Stimulated activated naive CD4-positive, alpha-beta T cell (primary cell): ENCODE results near the gene B9D2.
"Not testable (repeated sequence)": the region's sequence is repeated elsewhere in the genome, so short reads cannot be mapped to it uniquely, and the experiment has no call there.

Source experiments
- DNase-seq, 6 experiments: peaks; one replicate each; lab custom pipeline; 2025; lab: John Stamatoyannopoulos, UW

Gene B9D2

DNA sequence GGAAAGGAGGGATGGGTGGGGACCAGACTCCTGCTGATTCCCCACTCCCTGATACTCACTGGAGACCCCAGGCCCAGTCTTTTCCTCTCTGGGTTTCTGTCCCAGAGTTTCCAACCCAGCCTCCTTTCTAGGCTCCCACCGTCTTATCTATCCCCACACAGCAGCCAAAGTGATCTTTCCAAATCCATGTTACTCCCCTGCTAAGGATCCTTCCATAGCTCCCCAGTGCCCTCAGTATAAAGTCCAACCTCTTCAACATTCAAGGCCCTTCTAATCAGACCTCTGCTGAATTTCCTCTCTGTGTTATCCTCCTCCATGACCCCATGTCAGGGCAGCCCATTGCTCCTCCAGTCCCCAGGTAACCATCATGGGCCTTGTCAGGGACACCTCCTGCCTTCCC is 8.9 kb downstream of the B9D2 start:
- DNase-seq = no peak

DNA sequence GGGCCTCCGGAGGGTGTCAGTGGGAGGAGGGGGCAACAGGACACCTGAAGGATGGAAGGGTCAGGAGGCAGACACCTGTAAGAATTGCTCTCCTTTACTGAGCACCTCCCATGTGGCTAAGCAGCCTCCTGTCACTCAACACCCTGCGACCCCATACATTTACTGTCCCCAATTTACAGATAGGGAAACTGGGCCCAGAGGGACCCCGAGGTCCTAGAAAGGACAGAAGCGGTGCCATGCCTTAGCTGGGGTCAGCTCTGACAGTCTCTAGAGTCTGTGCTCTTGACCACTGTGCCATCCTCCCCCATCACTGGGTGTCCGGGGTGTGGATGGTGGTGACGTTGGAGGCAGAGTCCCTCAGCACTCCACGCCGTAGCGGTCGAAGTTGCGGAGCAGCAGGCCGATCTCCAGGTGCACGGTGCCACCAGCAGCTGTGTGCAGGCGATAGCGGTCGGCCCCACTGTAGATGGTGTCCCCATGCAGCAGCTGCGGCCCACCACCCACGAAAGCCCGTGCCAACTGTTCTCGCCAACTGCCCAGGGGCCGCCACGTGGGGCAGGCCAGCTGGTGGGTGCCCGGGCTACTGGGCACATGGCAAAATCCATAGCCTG is 9.5 kb downstream of the B9D2 start:
- DNase-seq = no peak

DNA sequence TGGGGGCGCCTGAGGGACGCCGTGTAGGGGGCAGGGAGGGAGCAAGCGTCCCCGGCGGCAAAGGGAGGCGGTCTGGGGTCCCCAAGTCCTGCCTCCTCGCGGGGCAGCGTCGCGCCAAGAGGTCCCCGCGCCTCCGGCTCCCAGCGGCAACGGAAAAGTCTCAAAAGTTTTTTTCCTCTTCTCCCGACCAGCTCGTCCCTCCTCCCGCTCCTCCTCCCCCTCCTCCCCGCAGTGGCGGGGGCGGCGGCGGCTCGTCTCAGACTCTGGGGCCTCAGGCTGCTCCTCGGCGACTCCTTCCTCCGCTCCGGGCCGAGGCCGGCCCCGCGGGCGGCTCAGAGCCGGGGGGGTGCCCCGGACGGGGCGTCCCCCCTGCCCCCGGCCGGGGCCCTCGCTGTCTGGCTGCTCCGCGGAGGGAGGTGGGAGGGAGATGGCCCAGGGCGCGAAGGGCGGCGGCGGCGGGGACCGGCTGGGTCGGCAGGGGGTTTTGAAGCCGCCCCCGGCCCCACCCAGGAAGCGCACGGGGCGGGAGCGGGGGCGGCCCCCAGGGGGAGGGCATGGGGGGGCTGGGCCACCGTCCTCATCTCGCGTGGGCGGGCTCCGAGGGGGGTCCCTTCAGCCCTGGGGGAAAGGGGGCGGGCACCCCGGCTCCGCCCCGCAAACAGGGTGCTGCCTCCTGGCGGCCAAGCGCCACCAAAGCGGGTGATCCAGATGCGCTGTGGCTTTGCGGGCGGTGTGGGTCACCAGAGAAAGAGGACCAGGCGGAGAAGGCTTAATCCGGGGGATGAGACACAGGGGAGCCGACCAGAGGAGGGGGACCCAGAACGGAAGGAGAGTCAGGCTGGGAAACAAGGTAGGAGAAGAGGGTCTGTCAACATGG is 10.2 kb downstream of the B9D2 start, which contains the start of gene TGFB1:
Gene TGFB1 (minus strand): TSS at position 457 of the 877 bp plus-strand sequence. CDS start 878 bp downstream, outside the sequence.
- DNase-seq = peak; percentile 90 to 94 (median 94)

DNA sequence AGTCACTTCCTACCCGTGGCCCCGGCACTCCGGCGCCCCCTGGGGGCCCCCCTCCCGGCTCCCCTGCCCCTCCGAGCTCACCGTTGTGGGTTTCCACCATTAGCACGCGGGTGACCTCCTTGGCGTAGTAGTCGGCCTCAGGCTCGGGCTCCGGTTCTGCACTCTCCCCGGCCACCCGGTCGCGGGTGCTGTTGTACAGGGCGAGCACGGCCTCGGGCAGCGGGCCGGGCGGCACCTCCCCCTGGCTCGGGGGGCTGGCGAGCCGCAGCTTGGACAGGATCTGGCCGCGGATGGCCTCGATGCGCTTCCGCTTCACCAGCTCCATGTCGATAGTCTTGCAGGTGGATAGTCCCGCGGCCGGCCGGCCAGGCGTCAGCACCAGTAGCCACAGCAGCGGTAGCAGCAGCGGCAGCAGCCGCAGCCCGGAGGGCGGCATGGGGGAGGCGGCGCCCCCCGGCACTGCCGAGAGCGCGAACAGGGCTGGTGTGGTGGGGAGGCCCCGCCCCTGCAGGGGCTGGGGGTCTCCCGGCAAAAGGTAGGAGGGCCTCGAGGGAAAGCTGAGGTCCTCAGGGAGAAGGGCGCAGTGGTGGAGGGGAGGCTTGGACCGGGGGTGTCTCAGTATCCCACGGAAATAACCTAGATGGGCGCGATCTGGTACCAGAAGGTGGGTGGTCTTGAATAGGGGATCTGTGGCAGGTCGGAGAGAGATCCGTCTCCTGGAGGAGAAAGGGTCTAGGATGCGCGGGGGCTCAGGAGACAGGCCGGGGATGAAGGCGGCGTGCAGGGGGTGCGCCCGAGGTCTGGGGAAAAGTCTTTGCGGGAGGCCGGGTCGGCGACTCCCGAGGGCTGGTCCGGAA is 11.1 kb downstream of the B9D2 start:
- peak; percentile 44 to 70 (median 64) for DNase-seq

DNA sequence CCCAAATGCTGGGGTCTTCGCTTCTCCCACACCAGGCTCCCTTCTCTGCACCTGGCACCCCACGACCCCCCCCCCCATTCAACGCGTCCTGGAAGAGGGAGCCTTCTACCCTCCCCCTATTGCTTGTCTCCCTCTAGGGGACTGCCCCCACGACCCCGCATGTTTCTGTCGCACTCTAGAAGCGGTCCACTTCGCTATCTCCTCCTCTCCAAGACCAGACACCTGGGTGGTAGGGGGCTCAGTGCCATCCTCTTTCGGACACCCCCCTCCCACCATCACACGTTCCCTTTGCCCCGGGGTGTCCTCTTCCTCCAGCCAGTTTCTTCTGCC is 11.7 kb downstream of the B9D2 start:
- no peak for DNase-seq

DNA sequence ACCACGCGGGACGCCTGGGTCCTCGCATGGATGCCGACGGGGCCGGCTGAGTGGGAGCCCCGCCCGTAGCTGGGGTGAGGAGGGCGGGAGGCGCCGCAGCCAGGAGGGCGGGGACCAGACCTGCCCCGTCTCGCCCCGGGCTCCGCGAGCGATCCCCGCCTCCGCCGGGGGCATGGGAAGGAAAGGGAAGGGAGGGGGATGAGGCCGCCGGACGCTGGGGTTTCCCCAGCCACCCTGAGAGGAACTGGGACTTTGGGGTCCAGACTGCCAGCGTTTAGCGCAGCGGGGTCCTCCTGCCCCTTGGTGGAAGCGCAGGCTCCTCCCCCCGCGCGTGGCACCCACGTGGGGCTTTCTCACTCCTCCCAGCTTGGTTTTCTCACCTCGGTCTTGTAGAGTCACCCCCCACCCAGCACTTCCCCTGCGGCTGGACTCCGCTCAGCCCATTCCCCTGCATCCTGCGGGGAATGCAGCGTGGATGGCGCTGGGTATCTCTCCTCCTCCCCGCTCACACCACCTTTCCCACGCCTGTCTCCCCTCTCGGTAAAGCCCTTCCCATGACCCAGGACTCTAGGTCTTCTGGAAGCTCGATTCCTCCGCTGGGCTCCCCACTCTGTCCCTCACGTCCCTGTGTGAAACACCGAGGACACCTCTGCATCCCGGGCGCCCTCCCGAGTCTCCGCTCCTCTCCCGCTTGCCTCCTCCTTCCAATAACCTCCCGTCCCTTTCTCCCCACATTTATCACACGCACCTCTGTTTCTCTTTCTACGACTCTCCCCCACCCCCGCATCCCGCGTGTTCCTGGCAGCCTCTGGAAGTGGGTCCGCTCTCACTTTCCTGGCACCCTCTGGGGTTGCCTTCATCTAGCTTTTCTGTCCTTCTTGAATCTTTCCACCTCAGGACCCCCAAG is 12.4 kb downstream of the B9D2 start:
- DNase-seq = peak; percentile 77 to 90 (median 84)

DNA sequence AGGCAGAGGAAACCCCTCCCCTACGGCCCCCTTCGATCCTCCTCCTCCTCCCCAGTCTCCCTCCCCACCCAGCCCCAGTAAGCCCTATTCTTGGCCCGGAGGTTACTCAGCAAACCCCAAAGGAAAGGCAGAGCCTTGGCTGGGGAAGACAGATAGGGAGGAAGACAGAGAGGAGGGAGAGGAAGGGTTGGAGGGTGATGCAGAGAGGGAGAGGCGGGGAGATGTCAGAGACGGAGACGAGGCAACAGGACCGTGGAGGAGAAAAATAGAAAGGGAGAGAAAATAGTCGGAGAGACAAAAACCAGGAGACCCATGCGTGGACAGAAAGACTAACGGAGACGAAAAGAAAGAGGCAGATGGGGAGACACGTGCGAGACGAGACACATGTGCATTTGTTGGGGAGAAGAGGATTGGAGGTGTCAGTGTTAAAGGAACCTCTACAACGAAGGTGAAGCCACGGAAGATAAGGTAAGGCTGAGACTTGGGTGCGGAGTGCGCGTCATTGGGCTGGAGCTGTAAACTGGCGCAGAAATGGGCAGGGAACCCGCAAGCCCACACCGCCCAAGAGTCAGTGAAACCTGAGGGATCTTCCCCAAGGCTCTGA is 13.1 kb downstream of the B9D2 start:
- DNase-seq = peak in 3 of 6 experiments; percentile 66 to 75 (median 69)

DNA sequence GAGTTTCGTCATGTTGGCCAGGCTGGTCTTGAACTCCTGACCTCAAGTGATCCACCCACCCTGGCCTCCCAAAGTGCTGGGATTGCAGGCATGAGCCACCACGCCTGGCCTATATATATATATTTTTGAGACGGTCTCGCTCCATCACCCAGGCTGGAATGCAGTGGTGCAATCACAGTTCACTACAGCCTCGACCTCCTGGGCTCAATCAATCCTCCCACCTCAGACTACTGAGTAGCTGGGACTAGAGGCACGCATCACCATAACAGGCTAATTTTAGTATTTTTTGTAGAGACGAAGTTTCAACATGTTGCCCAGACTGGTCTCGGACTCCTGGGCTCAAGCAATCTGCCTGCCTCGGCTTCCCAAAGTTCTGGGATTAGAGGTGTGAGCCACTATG is 17.0 kb downstream of the B9D2 start:
- DNase-seq = not testable (repeated sequence)

DNA sequence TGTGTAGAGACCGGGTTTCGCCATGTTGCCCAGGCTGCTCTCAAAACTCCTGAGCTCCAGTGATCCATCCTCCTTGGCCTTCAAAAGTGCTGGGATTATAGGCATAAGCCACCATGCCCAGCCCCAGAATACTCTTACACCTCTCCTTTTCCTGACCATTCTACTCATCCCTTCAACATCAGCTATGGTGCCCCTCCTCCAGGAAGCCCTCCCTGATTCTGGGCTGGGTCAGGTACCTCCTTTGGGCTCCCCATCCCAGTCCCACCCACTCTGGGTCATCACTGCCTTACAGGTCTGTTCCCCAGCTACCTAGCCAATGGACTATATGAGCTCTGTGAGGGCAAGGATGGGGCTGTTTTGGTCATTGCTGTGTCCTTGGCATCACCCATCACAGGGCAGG is 19.8 kb downstream of the B9D2 start:
- DNase-seq = no peak

DNA sequence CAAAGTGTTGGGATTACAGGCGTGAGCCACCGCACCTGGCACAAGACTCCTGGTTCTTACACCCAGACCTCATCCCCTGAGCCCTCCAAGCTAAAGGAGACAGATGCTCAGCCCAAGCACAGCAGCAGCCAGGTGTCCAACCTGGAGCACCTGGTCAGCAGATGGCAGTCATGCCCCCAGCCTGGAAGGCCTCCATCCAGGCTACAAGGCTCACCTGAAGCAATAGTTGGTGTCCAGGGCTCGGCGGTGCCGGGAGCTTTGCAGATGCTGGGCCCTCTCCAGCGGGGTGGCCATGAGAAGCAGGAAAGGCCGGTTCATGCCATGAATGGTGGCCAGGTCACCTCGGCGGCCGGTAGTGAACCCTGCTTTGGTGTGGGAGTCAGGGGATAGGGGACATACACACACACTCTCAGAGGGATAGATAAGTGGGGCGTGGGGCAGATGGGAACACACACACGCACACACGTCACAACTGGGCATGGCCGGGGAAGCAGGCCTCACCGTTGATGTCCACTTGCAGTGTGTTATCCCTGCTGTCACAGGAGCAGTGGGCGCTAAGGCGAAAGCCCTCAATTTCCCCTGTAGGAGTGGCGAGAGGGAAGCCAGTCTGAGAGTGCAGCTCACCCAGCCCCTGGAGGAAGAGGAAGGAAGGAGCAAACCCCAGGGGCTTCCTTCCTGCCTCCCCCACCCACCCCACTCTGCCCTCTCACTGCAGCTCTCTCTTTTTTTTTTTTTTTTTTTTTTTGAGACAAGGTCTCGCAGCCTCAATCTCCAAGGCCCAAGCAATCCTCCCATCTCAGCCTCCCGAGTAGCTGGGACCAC is 22.1 kb downstream of the B9D2 start:
- DNase-seq = peak in 2 of 6 experiments; percentile 9 to 34

DNA sequence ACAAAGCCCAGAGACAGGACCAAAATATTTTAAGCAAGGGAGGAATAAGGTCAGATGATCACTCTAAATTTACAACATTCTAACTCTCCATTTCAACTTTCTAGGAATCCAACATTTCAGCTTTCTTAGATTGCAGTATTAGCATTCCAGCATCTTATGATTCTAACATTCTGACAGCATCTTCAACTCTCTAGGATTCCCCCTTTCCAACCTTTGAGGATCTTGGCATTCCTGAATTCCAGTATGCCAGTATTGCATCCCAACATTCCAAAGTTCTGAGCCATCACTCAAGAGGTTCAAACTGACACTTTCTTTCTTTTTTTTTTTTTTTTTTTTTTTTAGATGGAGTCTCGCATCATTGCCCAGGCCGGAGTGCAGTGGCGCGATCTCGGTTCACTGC is 24.0 kb downstream of the B9D2 start:
- no peak for DNase-seq

DNA sequence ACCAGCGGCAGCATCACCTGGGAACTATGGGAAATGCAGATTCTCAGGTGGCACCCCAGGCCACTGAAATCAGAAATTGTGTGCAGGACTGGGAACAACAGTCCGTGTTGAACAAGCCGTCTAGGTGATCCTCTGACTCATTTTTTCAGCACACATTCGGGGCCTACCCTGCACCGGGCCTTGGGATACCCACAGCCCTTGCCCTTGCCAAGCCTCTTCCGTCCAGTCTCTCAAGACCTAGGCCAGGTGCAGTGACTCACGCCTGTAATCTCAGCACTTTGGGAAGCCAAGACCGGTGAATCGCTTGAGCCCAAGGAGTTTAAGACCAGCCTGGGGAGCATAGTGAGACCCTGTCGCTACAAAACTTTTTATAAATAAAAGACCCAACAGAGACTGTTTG is 28.5 kb downstream of the B9D2 start:
- no peak for DNase-seq

DNA sequence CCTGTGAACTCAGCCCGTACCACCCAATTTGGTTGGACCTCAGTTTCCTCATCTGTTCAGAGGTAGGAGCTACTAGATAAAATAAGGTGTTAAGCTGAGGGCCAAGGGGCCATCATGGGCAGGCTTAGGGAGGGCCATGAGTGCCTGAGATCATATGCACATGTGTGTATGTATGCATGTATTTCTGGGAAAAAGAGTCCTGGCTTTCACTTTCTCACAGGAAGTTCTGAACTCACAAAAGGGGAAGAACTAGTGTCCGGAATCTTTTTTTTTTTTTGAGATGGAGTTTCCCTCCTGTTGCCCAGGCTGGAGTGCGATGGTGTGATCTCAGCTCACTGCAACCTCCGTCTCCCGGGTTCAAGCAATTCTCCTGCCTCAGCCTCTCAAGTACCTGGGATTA is 29.2 kb downstream of the B9D2 start:
- no peak for DNase-seq

DNA sequence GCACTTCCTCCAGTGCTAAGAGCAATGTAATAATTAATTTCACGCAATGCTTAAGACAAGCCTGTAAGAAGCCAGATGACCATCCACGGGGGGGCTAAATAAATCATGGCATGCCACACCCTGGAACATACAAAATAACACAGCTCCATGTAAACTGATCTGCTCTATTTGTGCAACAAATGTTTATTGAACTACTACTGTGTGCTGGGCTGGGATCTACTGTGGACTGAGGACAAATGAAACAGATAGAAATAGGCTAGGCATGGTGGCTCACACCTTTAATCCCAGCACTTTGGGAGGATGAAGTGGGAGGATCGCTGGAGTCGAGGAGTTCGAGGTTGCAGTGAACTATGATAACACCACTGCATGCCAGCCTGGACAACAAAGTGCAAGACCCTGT is 31.5 kb downstream of the B9D2 start:
- DNase-seq = no peak

DNA sequence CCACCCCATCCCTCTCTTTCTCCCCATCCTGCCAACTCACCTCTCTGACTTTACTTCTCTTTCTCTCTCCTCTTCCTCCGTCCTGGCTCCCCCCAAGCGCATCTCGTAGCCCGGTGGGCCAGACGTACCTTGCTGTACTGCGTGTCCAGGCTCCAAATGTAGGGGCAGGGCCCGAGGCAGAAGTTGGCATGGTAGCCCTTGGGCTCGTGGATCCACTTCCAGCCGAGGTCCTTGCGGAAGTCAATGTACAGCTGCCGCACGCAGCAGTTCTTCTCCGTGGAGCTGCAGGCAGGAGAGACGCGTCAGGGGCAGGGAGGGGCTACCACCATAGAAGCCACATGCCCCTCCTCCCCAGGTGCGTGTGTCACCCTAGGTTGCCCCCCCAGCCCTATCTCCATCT is 31.9 kb downstream of the B9D2 start:
- no peak for DNase-seq

DNA sequence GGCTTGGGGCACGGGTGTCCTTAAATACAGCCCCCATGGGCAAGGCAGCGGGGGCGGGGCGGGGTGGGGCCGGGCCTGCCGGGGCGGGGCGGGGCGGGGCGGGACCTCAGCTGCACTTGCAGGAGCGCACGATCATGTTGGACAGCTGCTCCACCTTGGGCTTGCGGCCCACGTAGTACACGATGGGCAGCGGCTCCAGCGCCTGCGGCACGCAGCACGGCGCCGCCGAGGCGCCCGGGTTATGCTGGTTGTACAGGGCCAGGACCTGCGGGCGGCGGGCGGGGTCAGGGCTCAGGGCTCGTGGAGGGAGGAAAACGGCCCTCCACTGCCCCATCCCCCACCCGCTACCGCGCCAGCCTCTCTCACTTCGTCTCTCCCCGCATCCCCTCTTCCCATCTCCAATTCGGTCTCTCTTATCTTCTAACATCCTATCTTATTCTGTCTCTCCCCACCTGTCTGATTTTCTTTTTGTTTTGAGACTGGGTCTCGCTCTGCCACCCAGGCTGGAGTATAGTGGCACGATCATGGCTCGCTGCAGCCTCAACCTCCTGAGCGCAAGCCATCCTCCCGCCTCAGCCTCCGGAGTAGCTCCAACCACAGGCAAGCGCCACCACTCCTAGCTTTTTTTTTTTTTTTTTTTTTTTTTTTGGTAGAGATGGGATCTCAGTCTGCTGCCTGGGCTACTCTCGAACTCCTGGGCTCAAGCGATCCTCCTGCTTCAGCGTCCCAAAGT is 32.8 kb downstream of the B9D2 start:
- DNase-seq = no peak

DNA sequence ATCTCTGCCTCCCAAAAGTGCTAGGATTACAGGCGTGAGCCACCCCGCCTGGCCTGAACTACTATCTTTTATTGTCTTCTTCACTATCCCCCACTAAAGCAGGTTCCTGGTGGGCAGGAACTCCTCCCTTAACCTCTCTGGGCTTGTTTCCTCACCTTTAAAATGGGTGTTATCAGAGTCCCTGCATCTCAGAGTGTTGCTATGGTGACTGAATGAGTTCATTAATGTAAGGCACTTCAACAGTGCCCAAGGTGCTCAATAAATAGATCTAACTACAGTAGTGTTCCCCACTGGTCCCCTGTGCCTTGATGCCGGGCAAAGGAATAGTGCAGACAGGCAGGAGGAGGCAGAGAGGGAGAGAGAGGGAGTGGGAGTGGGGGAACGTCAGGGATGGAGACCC is 33.5 kb downstream of the B9D2 start:
- no peak for DNase-seq

DNA sequence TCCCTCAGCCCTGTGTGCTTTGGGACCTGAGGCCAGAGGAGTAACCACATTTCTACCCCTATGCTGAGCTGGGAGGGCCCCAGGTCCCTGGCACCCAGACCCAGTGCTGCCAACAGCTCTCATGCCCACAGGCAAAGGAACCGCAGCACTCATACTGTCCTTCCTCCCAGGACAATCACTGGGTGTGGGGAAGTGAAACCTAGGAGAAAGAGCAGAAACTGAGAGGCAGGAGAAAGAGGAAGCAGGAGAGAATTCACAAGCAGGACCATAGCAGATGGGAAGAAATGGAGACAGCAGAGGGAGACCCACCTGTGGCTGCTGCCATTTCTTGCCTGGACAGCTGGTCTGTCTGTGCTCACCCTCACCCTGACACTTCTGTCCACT is 35.1 kb downstream of the B9D2 start:
- no peak for DNase-seq

DNA sequence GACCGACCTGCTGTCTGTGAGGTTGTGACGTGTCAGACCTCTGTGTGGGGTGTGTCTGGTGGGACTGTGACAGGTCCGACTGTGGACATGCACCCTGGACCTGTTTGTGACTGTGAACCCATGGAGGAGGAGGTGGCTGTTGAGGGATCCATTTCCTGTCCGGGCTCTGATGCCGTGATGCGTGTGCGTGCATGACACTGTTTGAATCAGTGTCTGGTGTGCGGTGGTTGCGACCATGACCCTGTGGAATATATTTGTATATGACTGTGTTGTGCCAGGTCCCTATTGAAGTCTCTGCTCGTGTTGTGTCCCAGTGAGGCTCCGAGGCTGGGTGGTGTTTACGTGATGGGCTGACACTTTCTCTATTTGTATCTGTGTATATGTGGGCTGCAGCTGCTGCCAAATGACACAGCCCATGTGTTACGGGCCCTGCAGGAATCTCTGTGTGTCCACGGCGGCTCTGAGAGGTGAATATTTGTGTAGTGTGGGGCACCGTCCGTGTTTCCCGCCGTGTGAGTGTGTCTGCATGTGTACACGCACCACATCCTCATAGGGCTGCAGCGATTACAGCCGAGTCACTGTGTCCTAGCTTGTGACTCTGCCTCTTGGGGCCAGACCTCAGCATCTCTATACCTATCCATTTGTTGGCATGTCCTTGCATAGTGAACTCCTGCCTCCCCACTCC is 35.6 kb downstream of the B9D2 start:
- peak in 3 of 6 experiments; percentile 52 to 71 (median 53) for DNase-seq
